Thoracic aorta (tissue), 2 donors: ENCODE data around the gene ERAL1. TPM values are rescaled to one million over a fixed set of nuclear protein-coding genes. Genes with fewer than 3 reads are reported as not detected.

Source experiments
- ATAC-seq: fragments of 150-250 bp; one replicate; pipeline ENCODE4 v1.8.0; 2017; ENCODE audit warnings: low read depth; ENCODE audit not compliant: insufficient number of reproducible peaks, low FRiP score
- DNase-seq: peaks from one replicate; pipeline ENCODE4 v3.0.0-alpha.2; 2020; ENCODE audit warnings: low spot score
- H3K27ac ChIP-seq, 2 donors: fragments of 200-600 bp; sonication (generic); 1 replicate in 1 of 2; 2 replicates in 1 of 2; pipeline ENCODE4 v1.5.1; 2016; ENCODE audit warnings: mild to moderate bottlenecking in 2 of 2, moderate library complexity in 2 of 2
- H3K27me3 ChIP-seq: fragments of 200-600 bp; sonication (generic); replicated peaks from 2 replicates; pipeline ENCODE4 v1.6.0; 2016; ENCODE audit warnings: mild to moderate bottlenecking; ENCODE audit not compliant: insufficient read depth
- H3K36me3 ChIP-seq: fragments of 200-600 bp; sonication (generic); one replicate; pipeline ENCODE4 v1.5.1; 2016
- H3K4me1 ChIP-seq, 2 donors: fragments of 200-600 bp; sonication (generic); 1 replicate in 1 of 2; 2 replicates in 1 of 2; pipeline versions ENCODE4 v1.5.1 to v1.6.0; 2016; ENCODE audit warnings: low read depth in 2 of 2, mild to moderate bottlenecking in 1 of 2; ENCODE audit not compliant: control insufficient read depth in 1 of 2
- H3K4me3 ChIP-seq: fragments of 200-600 bp; sonication (generic); 2 replicates; pipeline ENCODE4 v1.5.1; 2016; ENCODE audit warnings: mild to moderate bottlenecking
- H3K9me3 ChIP-seq: fragments of 200-600 bp; sonication (generic); 2 replicates; pipeline ENCODE4 v1.5.1; 2016
- CTCF ChIP-seq: fragments of 200-600 bp; sonication (generic); IDR thresholded peaks from one replicate; pipeline ENCODE4 v1.5.1; 2019; ENCODE audit warnings: antibody characterized with exemption
- total RNA-seq, 2 donors: library from RNA; depleted of rRNA; stranded (reverse); fragments of >200 nt; gene quantifications; one replicate each; pipeline versions ENCODE4 v1.1.0 to v1.2.3, GENCODE V29; 2016

Gene ERAL1
- total RNA-seq, 2 donors from 2014 or later: 30.6 to 34.6 TPM

- peaks cover 2% of the 10 kb centered on the region for H3K36me3 ChIP-seq
- no peak for DNase-seq
- no peak overlapping the region for H3K4me3 ChIP-seq
- no peaks in the 10 kb centered on the region for H3K9me3 ChIP-seq
- H3K4me1 ChIP-seq: no peaks in the 10 kb centered on the region
- no peak overlapping the region for H3K27ac ChIP-seq
- H3K27me3 ChIP-seq: no peaks in the 10 kb centered on the region
- TF ChIP-seq CTCF: no peak
- no peak for ATAC-seq
These were observed 11.3 kb downstream of the ERAL1 start for GRCh38 chr17:28865946-28866752.

- Histone ChIP-seq H3K4me3 (no peak overlapping the region), H3K27me3 (no peaks in the 10 kb centered on the region), H3K27ac (no peak overlapping the region), H3K9me3 (no peaks in the 10 kb centered on the region), H3K36me3 (no peaks in the 10 kb centered on the region), H3K4me1 (no peaks in the 10 kb centered on the region)
- no peak for DNase-seq
- no peak for ATAC-seq
- no peak for TF ChIP-seq CTCF
These were observed 12.5 kb downstream of the ERAL1 start for GRCh38 chr17:28867276-28867675.

- Histone ChIP-seq H3K27me3 (no peaks in the 10 kb centered on the region), H3K4me1 (no peaks in the 10 kb centered on the region), H3K36me3 (no peaks in the 10 kb centered on the region), H3K9me3 (no peaks in the 10 kb centered on the region), H3K4me3 (no peak overlapping the region), H3K27ac (no peak overlapping the region)
- no peak for TF ChIP-seq CTCF
- DNase-seq (no peak), ATAC-seq (no peak)
These were observed 16.3 kb downstream of the ERAL1 start for GRCh38 chr17:28871056-28871579.

GRCh38 chr17:28873839-28874238 lies 19.0 kb downstream of the ERAL1 start:
- Histone ChIP-seq H3K4me1 (no peaks in the 10 kb centered on the region), H3K9me3 (no peaks in the 10 kb centered on the region), H3K27me3 (no peaks in the 10 kb centered on the region), H3K27ac (no peak overlapping the region), H3K36me3 (peaks cover 3% of the 10 kb centered on the region), H3K4me3 (no peak overlapping the region)
- DNase-seq (no peak), ATAC-seq (no peak)
- no peak for TF ChIP-seq CTCF

GRCh38 chr17:28874750-28875149 lies 19.9 kb downstream of the ERAL1 start:
- Histone ChIP-seq H3K36me3 (peaks cover 12% of the 10 kb centered on the region), H3K27me3 (no peaks in the 10 kb centered on the region), H3K4me1 (no peaks in the 10 kb centered on the region), H3K9me3 (no peaks in the 10 kb centered on the region), H3K4me3 (no peak overlapping the region), H3K27ac (no peak overlapping the region)
- TF ChIP-seq CTCF: no peak
- ATAC-seq (no peak), DNase-seq (no peak)
